SU-DHL-6 (cell line): ENCODE results near the gene CREB5.

Experiments
- EZH2phosphoT487 ChIP-seq: fragments of 200-600 bp; sonication (generic), shearing (Covaris generic); conservative IDR thresholded peaks from 2 replicates; pipeline ENCODE4 v1.6.1; 2018; ENCODE audit warnings: mild to moderate bottlenecking, antibody characterized with exemption, low read length, moderate library complexity, mixed read lengths
- TF ChIP-seq, protein P1 (sequence below): fragments of 200-600 bp; sonication (generic); IDR thresholded peaks from one replicate; pipeline ENCODE4 v1.5.1; 2017; ENCODE audit warnings: antibody characterized with exemption, mild to moderate bottlenecking, low read length, moderate library complexity; ENCODE audit not compliant: insufficient read depth, poor library complexity, severe bottlenecking

- TF ChIP-seq, protein P1, sequence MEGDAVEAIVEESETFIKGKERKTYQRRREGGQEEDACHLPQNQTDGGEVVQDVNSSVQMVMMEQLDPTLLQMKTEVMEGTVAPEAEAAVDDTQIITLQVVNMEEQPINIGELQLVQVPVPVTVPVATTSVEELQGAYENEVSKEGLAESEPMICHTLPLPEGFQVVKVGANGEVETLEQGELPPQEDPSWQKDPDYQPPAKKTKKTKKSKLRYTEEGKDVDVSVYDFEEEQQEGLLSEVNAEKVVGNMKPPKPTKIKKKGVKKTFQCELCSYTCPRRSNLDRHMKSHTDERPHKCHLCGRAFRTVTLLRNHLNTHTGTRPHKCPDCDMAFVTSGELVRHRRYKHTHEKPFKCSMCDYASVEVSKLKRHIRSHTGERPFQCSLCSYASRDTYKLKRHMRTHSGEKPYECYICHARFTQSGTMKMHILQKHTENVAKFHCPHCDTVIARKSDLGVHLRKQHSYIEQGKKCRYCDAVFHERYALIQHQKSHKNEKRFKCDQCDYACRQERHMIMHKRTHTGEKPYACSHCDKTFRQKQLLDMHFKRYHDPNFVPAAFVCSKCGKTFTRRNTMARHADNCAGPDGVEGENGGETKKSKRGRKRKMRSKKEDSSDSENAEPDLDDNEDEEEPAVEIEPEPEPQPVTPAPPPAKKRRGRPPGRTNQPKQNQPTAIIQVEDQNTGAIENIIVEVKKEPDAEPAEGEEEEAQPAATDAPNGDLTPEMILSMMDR = no peak
- no peak for TF ChIP-seq EZH2phosphoT487
Measured at GRCh38 chr7:28458732-28459131, 46.4 kb downstream of the CREB5 start.
